DND-41 (cell line): ENCODE measurements around the gene IFNK.
A peak's percentile ranks its signal among the peaks of the same experiment; 100 is the strongest.

ENCODE experiments used
- ATAC-seq: fragments of 200-7000 bp; cut with Tn5 transposase; 3 replicates; pipeline ENCODE4 v1.9.1; 2021; ENCODE audit warnings: low read depth; ENCODE audit not compliant: insufficient read depth
- DNase-seq: peaks from one replicate; pipeline ENCODE4 v3.0.0-alpha.2; 2020
- H2AFZ ChIP-seq: 2 replicates; pipeline ENCODE4 v1.6.0; 2012; ENCODE audit warnings: low read depth, low read length
- H3K27ac ChIP-seq: 2 replicates; pipeline ENCODE4 v1.5.1; 2012; ENCODE audit warnings: low read length, inconsistent platforms
- H3K27me3 ChIP-seq: fragments of 200-600 bp; sonication (generic); 2 replicates; pipeline ENCODE4 v1.6.0; 2012; ENCODE audit warnings: low read length, mild to moderate bottlenecking, inconsistent platforms; ENCODE audit not compliant: insufficient read depth, poor library complexity
- H3K36me3 ChIP-seq: 2 replicates; pipeline ENCODE4 v1.5.1; 2012; ENCODE audit warnings: low read length, inconsistent platforms; ENCODE audit not compliant: insufficient read depth
- H3K4me1 ChIP-seq: 2 replicates; pipeline ENCODE4 v1.5.1; 2012; ENCODE audit warnings: mild to moderate bottlenecking, low read length; ENCODE audit not compliant: insufficient read depth
- H3K4me2 ChIP-seq: 2 replicates; pipeline ENCODE4 v1.6.0; 2012; ENCODE audit warnings: mild to moderate bottlenecking, moderate library complexity, low read length, inconsistent platforms; ENCODE audit not compliant: insufficient read depth
- H3K4me3 ChIP-seq, 2 experiments: fragments of 200-600 bp in 1 of 2; shearing (Covaris generic) in 1 of 2; 2 replicates each; pipeline ENCODE4 v1.5.1; 2012 to 2016; ENCODE audit warnings: inconsistent platforms in 2 of 2, low read length in 2 of 2, mild to moderate bottlenecking in 2 of 2, low read depth in 1 of 2, moderate library complexity in 1 of 2
- H3K79me2 ChIP-seq: 2 replicates; pipeline ENCODE4 v1.6.0; 2012; ENCODE audit warnings: low read length, inconsistent platforms; ENCODE audit not compliant: insufficient read depth
- H3K9ac ChIP-seq: 2 replicates; pipeline ENCODE4 v1.6.0; 2012; ENCODE audit warnings: low read depth, mild to moderate bottlenecking, inconsistent platforms, low read length, moderate library complexity
- H3K9me3 ChIP-seq: 2 replicates; pipeline ENCODE4 v1.5.1; 2012; ENCODE audit warnings: low read length, moderate library complexity, mild to moderate bottlenecking, inconsistent platforms; ENCODE audit not compliant: insufficient read depth, severe bottlenecking
- H4K20me1 ChIP-seq: 2 replicates; pipeline ENCODE4 v1.6.0; 2012; ENCODE audit warnings: low read length; ENCODE audit not compliant: insufficient read depth
- CTCF ChIP-seq: IDR thresholded peaks from 2 replicates; pipeline ENCODE4 v1.5.1; 2012; ENCODE audit warnings: borderline replicate concordance, low read length, moderate library complexity, mild to moderate bottlenecking; ENCODE audit not compliant: poor library complexity, severe bottlenecking; ENCODE audit errors: extremely low read depth
- EZH2 ChIP-seq: IDR thresholded peaks from 3 replicates; pipeline ENCODE4 v1.6.1; 2012; ENCODE audit warnings: borderline replicate concordance, low read depth, mild to moderate bottlenecking, moderate library complexity, low read length, inconsistent platforms; ENCODE audit not compliant: severe bottlenecking

IFNK gene

GRCh38 chr9:27572566-27572917 lies 48.5 kb downstream of the IFNK start:
- H3K9ac ChIP-seq = peak overlapping the region; percentile 84
- peak overlapping the region; percentile 62 to 75; a peak in 3 of 4 replicates for H3K4me3 ChIP-seq
- no peaks in the 10 kb centered on the region for H3K9me3 ChIP-seq
- ATAC-seq = peak; percentile 23
- H3K4me2 ChIP-seq = peak overlapping the region; percentile 93
- no peaks in the 10 kb centered on the region for H3K36me3 ChIP-seq
- no peaks in the 10 kb centered on the region for H3K79me2 ChIP-seq
- peak overlapping the region; percentile 71 for H3K27ac ChIP-seq
- no peak for TF ChIP-seq EZH2
- no peak for TF ChIP-seq CTCF
- peak overlapping the region; percentile 84 for H2AFZ ChIP-seq
- DNase-seq = peak; percentile 26
- peaks cover 23% of the 10 kb centered on the region for H3K4me1 ChIP-seq
- H4K20me1 ChIP-seq = no peaks in the 10 kb centered on the region
- H3K27me3 ChIP-seq = no peaks in the 10 kb centered on the region

- DNase-seq (peak; percentile 83), ATAC-seq (peak; percentile 82)
- Histone ChIP-seq H4K20me1 (no peaks in the 10 kb centered on the region), H3K9ac (peak within 1 kb of the TSS; percentile 84), H3K79me2 (no peaks in the 10 kb centered on the region), H3K4me3 (peak within 1 kb of the TSS; percentile 62 to 75; a peak in 3 of 4 replicates), H3K4me1 (peaks cover 23% of the 10 kb centered on the region), H3K27ac (peak within 1 kb of the TSS; percentile 82), H2AFZ (peak within 1 kb of the TSS; percentile 84), H3K4me2 (peak within 1 kb of the TSS; percentile 93), H3K9me3 (no peaks in the 10 kb centered on the region), H3K27me3 (no peaks in the 10 kb centered on the region), H3K36me3 (no peaks in the 10 kb centered on the region)
- TF ChIP-seq EZH2 (no peak), CTCF (no peak)
Measured at GRCh38 chr9:27572918-27573633, 49.0 kb downstream of the IFNK start, which contains the start of gene C9orf72. TSS of gene C9orf72 (minus strand) at chr9:27573481. CDS start at chr9:27567120, 6,361 bp downstream.

GRCh38 chr9:27573634-27574590 lies 49.8 kb downstream of the IFNK start:
- peak overlapping the region; percentile 82 for H3K27ac ChIP-seq
- peak overlapping the region; percentile 37 to 75; a peak in 3 of 4 replicates for H3K4me3 ChIP-seq
- DNase-seq (peak; percentile 93), ATAC-seq (peak; percentile 83)
- H3K79me2 ChIP-seq = no peaks in the 10 kb centered on the region
- H3K9me3 ChIP-seq = no peaks in the 10 kb centered on the region
- H3K36me3 ChIP-seq = no peaks in the 10 kb centered on the region
- H3K4me1 ChIP-seq = peaks cover 23% of the 10 kb centered on the region
- no peaks in the 10 kb centered on the region for H3K27me3 ChIP-seq
- TF ChIP-seq EZH2 (no peak), CTCF (no peak)
- H2AFZ ChIP-seq = peak overlapping the region; percentile 70
- H3K4me2 ChIP-seq = peak overlapping the region; percentile 93
- H4K20me1 ChIP-seq = no peaks in the 10 kb centered on the region
- H3K9ac ChIP-seq = peak overlapping the region; percentile 84
